ENCODE measurements around the gene OSBPL10. TPM values are rescaled to one million over a fixed set of nuclear protein-coding genes. Genes with fewer than 3 reads are reported as not detected.

The OSBPL10 gene
- total RNA-seq, 4 donors from 2014 or later = 18.6 to 33.6 (median 28.8) TPM

DNA sequence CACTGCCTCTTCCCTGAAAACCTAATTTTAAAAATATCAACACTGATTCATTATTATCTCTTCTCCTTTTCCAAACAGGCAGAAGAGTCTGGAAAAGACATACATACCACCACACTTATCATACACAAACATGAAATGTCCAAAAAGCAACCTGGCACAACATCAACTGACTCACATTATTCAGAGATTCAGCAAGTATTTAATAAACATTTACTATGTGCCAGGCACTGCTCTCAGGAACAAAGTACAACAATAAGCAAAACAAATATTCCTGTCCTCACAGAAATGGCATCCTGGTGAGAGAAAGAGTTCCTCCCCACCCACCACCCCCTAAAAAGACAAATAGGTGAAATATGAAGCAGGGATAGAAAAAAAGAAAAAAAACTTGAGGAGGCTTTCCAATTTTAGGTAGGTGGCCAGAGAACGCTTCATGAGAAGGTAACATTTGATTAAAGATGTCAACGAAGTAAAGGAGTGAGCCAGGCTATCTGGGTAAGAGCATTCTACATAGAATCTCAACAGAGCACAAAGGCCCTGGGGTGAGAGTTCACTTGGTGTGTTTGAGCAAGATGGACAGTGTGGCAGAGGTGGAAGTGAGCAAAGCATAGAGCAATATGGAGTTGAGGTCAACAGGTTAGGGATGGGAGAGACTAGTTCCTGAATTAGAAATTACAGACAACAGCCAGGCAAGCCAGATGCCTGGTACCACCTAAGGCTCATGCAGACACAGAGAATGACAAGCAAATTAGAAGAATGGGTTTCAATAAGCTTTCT is 141.7 kb downstream of the OSBPL10 start:
- intact Hi-C loops (cut with DNase I) = no loop called here
- H3K9me3 ChIP-seq = no peaks in the 10 kb centered on the region
- DNase-seq = no peak
- no peak overlapping the region for H3K4me3 ChIP-seq (replicated peaks in 1 of 3)
- no peak overlapping the region for H3K27ac ChIP-seq
- TF ChIP-seq, protein P1, sequence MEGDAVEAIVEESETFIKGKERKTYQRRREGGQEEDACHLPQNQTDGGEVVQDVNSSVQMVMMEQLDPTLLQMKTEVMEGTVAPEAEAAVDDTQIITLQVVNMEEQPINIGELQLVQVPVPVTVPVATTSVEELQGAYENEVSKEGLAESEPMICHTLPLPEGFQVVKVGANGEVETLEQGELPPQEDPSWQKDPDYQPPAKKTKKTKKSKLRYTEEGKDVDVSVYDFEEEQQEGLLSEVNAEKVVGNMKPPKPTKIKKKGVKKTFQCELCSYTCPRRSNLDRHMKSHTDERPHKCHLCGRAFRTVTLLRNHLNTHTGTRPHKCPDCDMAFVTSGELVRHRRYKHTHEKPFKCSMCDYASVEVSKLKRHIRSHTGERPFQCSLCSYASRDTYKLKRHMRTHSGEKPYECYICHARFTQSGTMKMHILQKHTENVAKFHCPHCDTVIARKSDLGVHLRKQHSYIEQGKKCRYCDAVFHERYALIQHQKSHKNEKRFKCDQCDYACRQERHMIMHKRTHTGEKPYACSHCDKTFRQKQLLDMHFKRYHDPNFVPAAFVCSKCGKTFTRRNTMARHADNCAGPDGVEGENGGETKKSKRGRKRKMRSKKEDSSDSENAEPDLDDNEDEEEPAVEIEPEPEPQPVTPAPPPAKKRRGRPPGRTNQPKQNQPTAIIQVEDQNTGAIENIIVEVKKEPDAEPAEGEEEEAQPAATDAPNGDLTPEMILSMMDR (IDR thresholded peaks at IDR 0.05) = no peak
- TF ChIP-seq POLR2A (IDR thresholded peaks at IDR 0.05) = no peak
- no peaks in the 10 kb centered on the region for H3K27me3 ChIP-seq
- H3K36me3 ChIP-seq = no peaks in the 10 kb centered on the region
- 93% methylated on average over 2 of the region's 2 CpGs for WGBS, 2 donors
- H3K4me1 ChIP-seq = no peaks in the 10 kb centered on the region

DNA sequence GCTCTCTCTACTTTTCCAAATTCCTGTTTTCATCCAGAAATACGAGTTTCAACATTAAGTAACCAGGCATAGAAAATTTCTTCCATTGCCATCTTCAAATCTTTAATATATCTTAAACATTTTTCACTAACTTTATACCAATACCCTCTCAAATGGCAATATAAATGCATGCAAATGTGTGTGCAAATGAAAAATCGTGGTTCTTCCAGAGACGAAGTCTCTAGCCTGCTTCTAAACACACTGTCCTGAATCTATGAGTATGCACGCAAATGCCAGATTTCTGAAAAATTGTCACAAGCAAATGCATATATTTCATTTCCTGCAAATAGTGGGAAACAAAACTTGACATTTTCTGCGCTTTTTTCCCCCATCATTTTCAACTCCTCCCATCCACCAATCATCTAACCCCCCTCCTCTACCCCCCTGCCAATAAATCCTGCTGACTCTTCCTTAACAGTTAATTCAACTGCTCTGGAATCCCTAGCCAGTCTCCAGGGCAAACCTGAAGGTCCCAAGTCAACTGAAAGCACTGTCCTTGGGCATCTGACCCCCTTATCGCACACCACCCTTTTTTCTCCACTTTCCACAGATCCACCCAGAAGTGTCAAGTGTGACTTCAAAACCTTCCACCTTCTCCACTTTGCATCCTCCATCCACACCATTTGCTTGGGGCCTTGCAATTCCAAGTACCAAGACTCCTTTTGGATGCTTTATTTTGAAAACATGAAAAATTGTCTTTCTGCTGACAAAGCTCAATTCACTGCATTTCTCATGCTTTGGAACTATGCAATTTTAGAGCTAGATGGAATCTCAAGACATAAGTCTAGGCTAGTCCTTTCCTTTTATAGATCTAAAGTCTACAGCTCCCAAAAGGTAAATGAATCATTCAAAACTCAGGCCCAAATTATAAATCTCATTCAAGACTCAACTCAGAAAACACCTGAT is 144.7 kb downstream of the OSBPL10 start:
- H3K9me3 ChIP-seq = no peaks in the 10 kb centered on the region
- WGBS, 2 donors = 80 to 85% methylated on average over 6 of the region's 6 CpGs
- no peaks in the 10 kb centered on the region for H3K27me3 ChIP-seq
- TF ChIP-seq, protein P1 (IDR thresholded peaks at IDR 0.05) = no peak
- no peak for TF ChIP-seq POLR2A (IDR thresholded peaks at IDR 0.05)
- DNase-seq = no peak
- H3K36me3 ChIP-seq = no peaks in the 10 kb centered on the region
- peaks cover 9 to 10% of the 10 kb centered on the region in 2 donors for H3K4me1 ChIP-seq
- intact Hi-C loops (cut with DNase I) = no loop called here
- H3K27ac ChIP-seq = no peak overlapping the region
- no peak overlapping the region for H3K4me3 ChIP-seq (replicated peaks in 1 of 3)

DNA sequence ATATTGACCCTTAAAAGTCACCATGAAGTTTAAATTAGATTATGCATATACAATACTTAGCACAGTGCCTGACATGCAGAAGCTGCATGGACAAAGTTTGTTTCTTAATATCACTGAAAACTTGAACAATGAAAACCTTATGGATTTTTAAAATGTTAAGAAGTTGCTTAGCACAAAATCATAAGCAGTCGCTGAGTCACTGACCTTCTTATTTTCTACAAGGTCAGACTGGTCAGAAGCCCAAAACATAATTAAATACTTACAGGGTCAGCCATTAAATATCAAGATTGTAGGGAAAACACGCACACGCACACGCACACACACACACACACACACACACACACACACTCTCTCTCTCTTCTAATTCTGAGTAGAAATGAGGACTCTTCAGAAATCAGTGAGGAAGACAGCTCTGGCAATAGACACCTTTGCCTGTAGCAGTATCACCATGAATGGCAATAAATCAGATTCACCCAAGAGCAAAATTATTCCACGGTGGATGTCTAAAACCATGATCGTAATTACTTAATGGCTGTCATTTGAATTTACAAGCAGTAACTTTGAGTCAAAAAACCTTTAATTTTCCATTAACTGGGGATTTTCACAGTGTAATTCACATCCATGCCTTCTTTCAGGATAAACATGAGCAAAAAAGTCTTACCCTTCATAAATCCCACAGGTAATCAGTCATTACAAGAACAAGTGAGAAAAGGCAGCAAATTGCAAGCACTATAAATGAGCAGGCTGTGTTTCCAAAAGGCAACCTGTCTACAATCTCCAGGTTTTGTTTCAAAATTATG is 147.5 kb downstream of the OSBPL10 start:
- Histone ChIP-seq H3K4me3 (replicated peaks in 1 of 3) (no peak overlapping the region), H3K4me1 (peaks cover 9 to 10% of the 10 kb centered on the region in 2 donors), H3K27me3 (no peaks in the 10 kb centered on the region), H3K27ac (no peak overlapping the region), H3K36me3 (no peaks in the 10 kb centered on the region), H3K9me3 (no peaks in the 10 kb centered on the region)
- TF ChIP-seq POLR2A (IDR thresholded peaks at IDR 0.05) = no peak
- TF ChIP-seq, protein P1 (IDR thresholded peaks at IDR 0.05) = no peak
- DNase-seq = peak in 1 of 2 donors; percentile 19
- 51 to 55% methylated on average over 6 of the region's 6 CpGs for WGBS, 2 donors
- intact Hi-C loops (cut with DNase I) = no loop called here

DNA sequence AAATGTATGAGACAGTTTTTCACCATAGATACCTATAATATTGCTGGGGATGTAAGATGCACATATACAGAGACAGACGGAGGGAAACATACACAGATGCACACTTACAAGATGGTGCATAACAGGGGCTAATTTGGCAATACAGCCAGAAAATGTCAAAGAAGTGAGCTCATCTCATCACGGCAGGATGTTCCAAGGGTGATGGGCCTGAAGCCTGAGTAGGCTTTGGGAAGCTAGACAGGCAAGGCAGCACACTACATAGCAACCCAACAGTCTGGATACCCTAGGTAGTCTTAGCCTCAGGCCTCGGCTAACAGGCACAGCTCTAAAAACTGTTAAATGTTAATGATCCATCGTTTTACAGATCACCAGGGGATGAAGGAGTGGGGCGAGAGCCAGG is 148.5 kb downstream of the OSBPL10 start:
- Histone ChIP-seq H3K9me3 (no peaks in the 10 kb centered on the region), H3K27me3 (no peaks in the 10 kb centered on the region), H3K4me1 (peaks cover 9 to 10% of the 10 kb centered on the region in 2 donors), H3K36me3 (no peaks in the 10 kb centered on the region), H3K4me3 (replicated peaks in 1 of 3) (no peak overlapping the region), H3K27ac (no peak overlapping the region)
- no peak for DNase-seq
- 85 to 87% methylated on average over 5 of the region's 5 CpGs for WGBS, 2 donors
- intact Hi-C loops (cut with DNase I) = no loop called here
- TF ChIP-seq, protein P1 (IDR thresholded peaks at IDR 0.05) = no peak
- TF ChIP-seq POLR2A (IDR thresholded peaks at IDR 0.05) = no peak
